Measurements from ENCODE around the gene AVPR2.

The AVPR2 gene

DNA sequence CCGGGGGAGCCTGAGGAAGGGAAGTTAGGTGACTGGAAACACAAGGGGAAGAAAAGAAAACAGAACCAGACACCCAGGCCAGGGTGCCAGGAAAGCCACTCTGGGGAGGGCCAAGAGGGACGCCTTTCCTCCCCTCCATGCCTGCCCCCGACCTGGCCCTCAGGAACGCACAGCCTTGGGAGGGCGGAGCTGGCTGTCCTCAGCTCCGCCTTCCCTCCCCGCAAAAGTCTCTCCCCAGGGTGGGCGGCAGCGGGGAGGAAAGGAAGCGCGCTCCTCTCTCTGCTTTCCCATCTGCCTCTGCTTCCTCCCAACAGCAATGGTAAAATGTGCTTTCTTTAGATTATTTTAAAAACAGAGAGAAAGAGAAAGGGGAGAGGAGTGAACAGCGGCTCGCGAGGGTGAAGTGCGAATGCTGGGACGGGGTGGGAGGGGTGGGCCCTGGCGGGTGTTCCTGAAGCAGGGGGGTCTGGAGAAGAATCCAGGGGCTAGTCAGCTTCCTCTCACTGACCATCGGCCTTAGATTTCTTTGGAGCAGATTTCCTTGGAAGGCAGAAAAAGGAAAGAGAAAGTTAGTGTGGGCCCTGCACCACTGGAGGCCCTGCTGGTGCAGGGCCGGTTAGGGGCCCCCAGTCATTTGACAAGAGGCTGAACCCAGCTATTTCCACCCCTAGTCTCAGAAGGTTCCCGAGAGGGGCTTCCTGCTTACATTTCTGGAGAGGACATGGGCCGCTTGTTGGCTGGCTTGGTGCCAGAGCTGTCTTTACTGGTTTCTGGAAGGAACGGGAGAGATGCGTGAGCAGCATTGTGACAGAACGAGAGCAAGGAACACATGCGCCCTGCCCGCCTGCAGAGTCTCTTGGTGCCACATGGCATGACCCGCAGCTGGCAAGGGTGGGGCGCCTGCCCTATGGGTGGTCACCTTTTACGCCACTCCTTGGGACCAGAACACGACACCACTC, 44.7 kb downstream of the AVPR2 start:
- Histone ChIP-seq H3K36me3 (ENCODE audit: low read depth) (peaks cover 54% of the 10 kb centered on the region), H3K9me3 (ENCODE audit: severe bottlenecking) (no peaks in the 10 kb centered on the region), H3K27me3 (ENCODE audit: insufficient read depth, poor library complexity, severe bottlenecking) (no peaks in the 10 kb centered on the region), H3K27ac (ENCODE audit: poor library complexity, severe bottlenecking) (no peak overlapping the region), H3K4me3 (ENCODE audit: severe bottlenecking) (no peak overlapping the region), H3K4me1 (ENCODE audit: insufficient read depth, poor library complexity, severe bottlenecking) (no peaks in the 10 kb centered on the region)
- TF ChIP-seq, protein P1, sequence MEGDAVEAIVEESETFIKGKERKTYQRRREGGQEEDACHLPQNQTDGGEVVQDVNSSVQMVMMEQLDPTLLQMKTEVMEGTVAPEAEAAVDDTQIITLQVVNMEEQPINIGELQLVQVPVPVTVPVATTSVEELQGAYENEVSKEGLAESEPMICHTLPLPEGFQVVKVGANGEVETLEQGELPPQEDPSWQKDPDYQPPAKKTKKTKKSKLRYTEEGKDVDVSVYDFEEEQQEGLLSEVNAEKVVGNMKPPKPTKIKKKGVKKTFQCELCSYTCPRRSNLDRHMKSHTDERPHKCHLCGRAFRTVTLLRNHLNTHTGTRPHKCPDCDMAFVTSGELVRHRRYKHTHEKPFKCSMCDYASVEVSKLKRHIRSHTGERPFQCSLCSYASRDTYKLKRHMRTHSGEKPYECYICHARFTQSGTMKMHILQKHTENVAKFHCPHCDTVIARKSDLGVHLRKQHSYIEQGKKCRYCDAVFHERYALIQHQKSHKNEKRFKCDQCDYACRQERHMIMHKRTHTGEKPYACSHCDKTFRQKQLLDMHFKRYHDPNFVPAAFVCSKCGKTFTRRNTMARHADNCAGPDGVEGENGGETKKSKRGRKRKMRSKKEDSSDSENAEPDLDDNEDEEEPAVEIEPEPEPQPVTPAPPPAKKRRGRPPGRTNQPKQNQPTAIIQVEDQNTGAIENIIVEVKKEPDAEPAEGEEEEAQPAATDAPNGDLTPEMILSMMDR (IDR thresholded peaks at IDR 0.05; ENCODE audit: poor library complexity, severe bottlenecking): no peak
- DNase-seq (ENCODE audit: low spot score): no peak
- no peak for ATAC-seq (ENCODE audit: low read depth)

DNA sequence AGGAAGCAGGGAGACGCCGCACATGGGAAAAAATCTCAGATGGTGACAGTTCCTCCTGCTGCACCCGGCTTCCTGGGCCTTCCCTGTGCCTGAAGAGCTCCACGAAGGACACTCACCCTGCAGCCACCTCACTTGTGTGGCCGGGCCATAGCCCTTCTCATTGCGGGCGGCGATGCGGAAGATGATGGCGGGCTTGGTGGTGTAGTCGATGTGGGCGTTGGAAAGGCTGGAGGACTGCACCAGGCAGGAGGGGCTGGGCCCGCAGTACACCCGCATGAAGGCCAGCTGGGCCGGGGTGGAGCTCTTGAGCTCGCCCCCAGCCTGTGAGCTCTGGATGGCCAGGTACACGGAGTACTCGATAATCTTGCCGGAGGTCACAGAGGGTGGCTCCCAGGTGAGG, 45.7 kb downstream of the AVPR2 start:
- DNase-seq (ENCODE audit: low spot score) (no peak), ATAC-seq (ENCODE audit: low read depth) (no peak)
- Histone ChIP-seq H3K36me3 (ENCODE audit: low read depth) (peaks cover 54% of the 10 kb centered on the region), H3K27me3 (ENCODE audit: insufficient read depth, poor library complexity, severe bottlenecking) (no peaks in the 10 kb centered on the region), H3K4me3 (ENCODE audit: severe bottlenecking) (no peak overlapping the region), H3K4me1 (ENCODE audit: insufficient read depth, poor library complexity, severe bottlenecking) (no peaks in the 10 kb centered on the region), H3K9me3 (ENCODE audit: severe bottlenecking) (no peaks in the 10 kb centered on the region), H3K27ac (ENCODE audit: poor library complexity, severe bottlenecking) (no peak overlapping the region)
- TF ChIP-seq, protein P1 (IDR thresholded peaks at IDR 0.05; ENCODE audit: poor library complexity, severe bottlenecking): no peak

DNA sequence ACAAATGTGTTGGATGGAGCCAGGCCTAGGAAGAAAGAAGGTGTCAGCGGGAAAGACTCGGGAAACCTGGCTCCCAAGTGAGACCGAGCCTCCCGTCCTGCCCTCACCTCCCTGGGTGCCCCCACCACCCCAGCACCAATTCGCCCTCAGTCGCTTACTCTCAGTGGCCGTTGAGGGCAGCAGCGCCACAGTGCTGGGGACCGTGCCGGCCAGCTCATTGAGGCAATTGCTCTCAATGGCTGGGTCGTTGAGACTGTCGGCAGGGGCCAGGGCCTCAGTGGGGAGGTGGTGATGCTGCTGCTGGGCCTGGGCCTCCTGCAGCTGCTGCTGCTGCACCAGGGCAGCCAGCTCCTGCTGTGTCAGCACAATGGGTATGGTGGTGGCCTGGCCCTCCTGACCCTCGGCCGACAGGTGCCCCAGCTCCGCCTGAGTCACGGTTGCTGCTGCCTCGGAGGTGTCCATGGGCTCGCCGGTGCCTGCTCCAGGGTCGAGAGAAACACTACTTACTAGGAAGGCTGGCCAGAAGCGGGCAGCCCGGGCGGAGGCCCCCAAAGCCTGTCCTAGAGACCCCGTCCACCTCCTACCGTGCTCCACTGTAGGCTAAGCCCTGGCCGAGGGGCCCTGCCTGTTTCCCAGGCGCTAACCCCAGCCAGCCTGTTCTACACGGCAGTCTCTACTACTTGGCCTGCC, 47.4 kb downstream of the AVPR2 start:
- peaks cover 58% of the 10 kb centered on the region for H3K36me3 ChIP-seq (ENCODE audit: low read depth)
- H3K27ac ChIP-seq (ENCODE audit: poor library complexity, severe bottlenecking): no peak overlapping the region
- H3K4me3 ChIP-seq (ENCODE audit: severe bottlenecking): no peak overlapping the region
- TF ChIP-seq, protein P1 (IDR thresholded peaks at IDR 0.05; ENCODE audit: poor library complexity, severe bottlenecking): no peak
- H3K27me3 ChIP-seq (ENCODE audit: insufficient read depth, poor library complexity, severe bottlenecking): no peaks in the 10 kb centered on the region
- ATAC-seq (ENCODE audit: low read depth): no peak
- H3K9me3 ChIP-seq (ENCODE audit: severe bottlenecking): no peaks in the 10 kb centered on the region
- no peak for DNase-seq (ENCODE audit: low spot score)
- no peaks in the 10 kb centered on the region for H3K4me1 ChIP-seq (ENCODE audit: insufficient read depth, poor library complexity, severe bottlenecking)

DNA sequence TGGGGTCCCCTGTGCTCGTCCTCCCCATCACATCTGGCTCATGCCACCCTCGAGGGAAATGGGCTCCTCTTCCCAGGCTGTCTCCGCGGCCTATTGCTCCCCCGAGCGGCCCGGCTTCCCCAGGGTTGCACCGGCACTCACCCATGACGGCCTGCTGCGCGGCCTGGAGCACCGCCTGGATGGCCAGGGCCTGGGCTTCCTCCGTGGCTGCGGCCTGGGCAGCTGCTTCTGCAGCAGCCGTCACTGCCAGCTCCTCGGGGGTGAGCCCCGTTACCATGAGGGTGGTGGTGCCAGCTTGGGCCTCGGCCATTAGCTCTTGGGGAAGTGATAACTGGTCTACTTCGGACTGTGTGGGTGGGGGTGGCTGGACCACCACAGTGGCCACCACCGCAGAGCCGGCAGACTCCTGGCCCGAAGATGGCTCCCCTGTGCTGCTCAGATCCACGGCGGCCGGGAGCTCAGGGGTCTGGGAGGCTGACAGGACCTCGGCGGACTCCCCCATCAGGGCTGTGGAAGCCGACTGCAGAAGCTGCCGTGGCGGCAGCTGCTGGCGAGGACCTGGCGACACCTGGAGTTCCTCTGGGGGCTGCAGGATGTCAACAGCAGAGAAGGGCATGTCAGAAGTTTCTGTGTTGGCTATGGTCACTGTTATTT, 48.0 kb downstream of the AVPR2 start:
- H3K36me3 ChIP-seq (ENCODE audit: low read depth): peaks cover 58% of the 10 kb centered on the region
- H3K9me3 ChIP-seq (ENCODE audit: severe bottlenecking): no peaks in the 10 kb centered on the region
- DNase-seq (ENCODE audit: low spot score) (no peak), ATAC-seq (ENCODE audit: low read depth) (no peak)
- no peak overlapping the region for H3K27ac ChIP-seq (ENCODE audit: poor library complexity, severe bottlenecking)
- TF ChIP-seq, protein P1 (IDR thresholded peaks at IDR 0.05; ENCODE audit: poor library complexity, severe bottlenecking): no peak
- no peaks in the 10 kb centered on the region for H3K4me1 ChIP-seq (ENCODE audit: insufficient read depth, poor library complexity, severe bottlenecking)
- H3K4me3 ChIP-seq (ENCODE audit: severe bottlenecking): no peak overlapping the region
- no peaks in the 10 kb centered on the region for H3K27me3 ChIP-seq (ENCODE audit: insufficient read depth, poor library complexity, severe bottlenecking)

Measured in RWPE2 (cell line).